T follicular helper cell (primary cell): ENCODE data around the gene BEX2.
"Not testable (repeated sequence)": the region's sequence is repeated elsewhere in the genome, so short reads cannot be mapped to it uniquely, and the experiment has no call there.

Experiments used
- DNase-seq: peaks from one replicate; pipeline ENCODE4 v3.0.0-alpha.2; 2020; ENCODE audit warnings: low read depth
- total RNA-seq, 2 experiments: gene quantifications; one replicate each; lab custom pipeline; 2026; lab: John Stamatoyannopoulos, UW

Gene BEX2
- total RNA-seq, result 16.1 to 19.3 reads per million in 2 experiments

DNA sequence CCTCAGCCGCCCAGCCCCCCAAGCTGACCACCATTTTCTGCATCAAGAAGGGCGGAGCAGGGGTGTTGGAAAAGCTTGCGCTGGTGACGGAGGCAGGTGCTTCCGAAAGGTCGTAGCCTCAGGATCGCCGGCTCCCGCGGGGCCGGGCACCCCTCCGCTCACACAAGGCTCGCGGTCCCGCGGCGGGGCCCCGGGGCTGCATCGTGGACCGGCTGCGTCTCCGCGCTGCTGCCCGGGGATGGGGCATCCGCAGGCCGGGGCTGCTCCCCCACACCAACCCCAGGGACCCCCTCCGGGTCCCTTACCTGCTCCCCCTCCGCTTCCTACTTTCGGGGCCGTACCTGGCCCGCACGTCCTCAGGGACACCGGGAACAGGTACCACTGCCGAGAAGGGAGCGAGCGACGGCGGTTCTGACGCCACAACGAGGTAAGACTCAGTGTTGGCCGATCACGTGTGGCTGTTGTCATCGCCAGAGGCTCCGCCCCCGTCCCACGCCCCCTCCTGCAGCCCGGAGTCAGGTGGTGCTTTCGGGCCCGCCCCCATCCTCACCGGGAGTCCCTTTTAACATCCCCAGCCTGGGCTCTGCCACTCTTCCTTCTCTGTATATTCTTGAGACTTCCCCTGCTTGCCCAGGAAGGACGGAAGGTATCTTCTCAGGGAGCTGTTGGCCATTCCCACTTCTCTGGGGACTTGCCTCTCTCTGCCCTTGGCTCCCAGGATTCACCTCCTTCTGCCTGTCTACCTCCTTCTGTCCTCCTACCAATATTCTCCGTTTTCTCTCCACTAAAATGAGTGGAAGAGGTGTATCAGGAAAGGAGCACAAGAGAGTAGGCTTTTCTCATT is at the start of gene BEX2:
Gene BEX2 (minus strand): TSS at position 436 of the 844 bp plus-strand sequence. CDS start 1,014 bp downstream, outside the sequence.
- DNase-seq, result peak; percentile 80

DNA sequence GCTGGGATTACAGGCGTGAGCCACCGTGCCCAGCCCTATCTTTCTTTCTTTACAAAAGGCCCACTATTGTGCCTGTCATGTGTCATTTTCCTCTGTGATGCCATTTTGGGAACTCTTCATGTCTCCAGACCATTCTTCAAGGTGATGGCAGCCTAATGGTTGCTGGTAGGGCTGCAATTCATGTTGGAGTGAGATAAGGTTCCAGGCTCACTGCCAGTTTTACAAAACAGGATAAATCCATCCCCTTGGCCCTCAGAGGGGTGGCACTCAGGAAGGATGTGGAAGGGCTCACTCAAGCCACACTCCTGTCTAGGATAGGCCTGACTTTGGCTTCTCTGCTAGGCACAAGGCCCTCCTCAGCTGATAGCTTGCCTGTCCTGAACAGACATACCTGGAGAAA is 49.3 kb upstream of the BEX2 start:
- DNase-seq, result no peak

- not testable (repeated sequence) for DNase-seq
Measured at GRCh38 chrX:103359605-103360004, 48.8 kb upstream of the BEX2 start.

- no peak for DNase-seq
Measured at GRCh38 chrX:103357871-103358270, 47.1 kb upstream of the BEX2 start.

- no peak for DNase-seq
Measured at GRCh38 chrX:103356858-103357257, 46.1 kb upstream of the BEX2 start.

- no peak for DNase-seq
Measured at GRCh38 chrX:103356130-103356798, 45.5 kb upstream of the BEX2 start, which contains the start of gene TCEAL9. Gene TCEAL9 (plus strand): TSS chrX:103356506. CDS start chrX:103357685, 1,179 bp downstream.

GRCh38 chrX:103347682-103348397 is 37.0 kb upstream of the BEX2 start:
- no peak for DNase-seq

GRCh38 chrX:103344606-103345005 is 33.8 kb upstream of the BEX2 start:
- DNase-seq, result no peak

- DNase-seq, result peak; percentile 16
Measured at GRCh38 chrX:103343105-103343504, 32.3 kb upstream of the BEX2 start.

GRCh38 chrX:103338663-103339062 is 27.9 kb upstream of the BEX2 start:
- no peak for DNase-seq

GRCh38 chrX:103330681-103331288 is 20.0 kb upstream of the BEX2 start:
- no peak for DNase-seq

DNA sequence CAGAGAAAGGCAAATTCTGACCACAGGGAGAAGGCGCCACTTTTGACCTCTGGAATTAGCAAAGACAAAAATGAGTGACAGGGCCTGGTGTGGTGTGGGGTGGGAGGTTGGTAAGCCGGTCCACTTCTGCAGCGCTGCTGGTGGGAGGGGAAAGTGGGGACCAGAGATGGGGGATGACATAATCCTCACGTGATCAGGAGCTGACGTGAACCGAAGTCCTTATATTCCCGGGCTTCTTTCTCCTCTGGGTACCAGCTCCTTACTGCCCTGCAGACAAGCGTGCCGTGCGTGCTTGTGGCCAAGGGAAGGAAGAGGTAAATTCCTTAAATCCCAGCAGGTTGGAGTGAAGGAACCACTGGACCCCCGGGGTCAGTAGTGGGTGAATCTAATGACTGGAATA is 19.2 kb upstream of the BEX2 start, which contains the start of gene TCEAL7:
Gene TCEAL7 (plus strand): TSS at position 249 of the 400 bp plus-strand sequence. CDS start 1,165 bp downstream, outside the sequence.
- no peak for DNase-seq

DNA sequence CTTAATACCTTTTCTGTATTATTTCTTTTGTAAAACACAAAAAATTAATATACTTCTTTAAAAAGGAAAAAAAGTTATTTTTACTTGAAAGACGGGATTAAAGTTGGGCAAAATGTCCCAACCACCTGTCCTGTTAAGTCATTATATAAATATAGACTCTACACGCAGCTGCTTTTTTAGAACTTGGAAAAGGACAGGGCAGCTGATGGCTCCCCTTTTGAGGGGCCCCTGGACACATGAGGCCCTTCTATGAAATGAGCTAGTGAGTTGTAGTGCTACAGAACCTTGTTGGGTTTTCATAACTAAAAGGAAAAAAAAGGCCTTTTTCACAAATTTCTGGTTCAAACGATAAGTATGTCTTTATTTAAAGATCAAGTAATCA is 600 bp upstream of the BEX2 start:
- no peak for DNase-seq

GRCh38 chrX:103309860-103310554 is 783 bp downstream of the BEX2 start:
- no peak for DNase-seq

- DNase-seq, result not testable (repeated sequence)
Measured at GRCh38 chrX:103305666-103306065, 5.1 kb downstream of the BEX2 start.

DNA sequence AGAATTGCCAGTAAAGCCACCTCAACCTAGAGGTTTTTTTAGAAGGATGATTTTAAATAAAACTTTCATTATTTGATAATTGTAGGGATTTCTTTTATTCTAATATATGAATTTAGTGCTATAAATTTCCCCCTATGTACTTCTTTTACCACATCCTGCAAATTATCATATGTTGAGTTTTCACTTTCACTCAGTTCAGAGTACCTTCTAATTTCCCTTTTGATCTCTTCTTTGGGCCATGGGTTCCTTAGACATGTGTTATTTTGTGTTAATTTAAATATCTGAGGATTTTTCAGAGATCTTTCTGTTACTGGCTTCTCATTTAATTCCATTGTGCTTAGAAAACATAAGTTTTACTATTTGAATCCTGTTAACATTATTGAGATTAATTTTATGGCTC is 6.1 kb downstream of the BEX2 start:
- no peak for DNase-seq

DNA sequence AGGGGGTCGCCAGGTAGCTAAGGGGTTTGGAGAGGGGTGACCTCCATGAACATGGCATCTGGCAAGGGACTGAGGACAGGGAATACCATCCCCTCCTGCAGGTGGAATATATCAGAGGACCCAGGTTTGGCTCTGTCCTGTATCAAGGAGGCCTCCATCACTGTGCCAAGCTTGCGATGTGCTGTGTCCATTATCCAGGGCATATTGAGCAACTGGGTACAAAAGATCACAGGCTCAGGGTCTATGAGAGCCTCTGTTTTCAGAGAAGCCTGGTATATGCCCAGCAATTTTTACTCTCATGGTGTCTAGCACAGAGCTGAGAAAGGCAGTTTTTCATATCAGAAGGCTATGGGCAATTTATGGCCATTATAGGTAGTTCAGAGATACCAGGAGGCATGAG is 17.7 kb downstream of the BEX2 start:
- DNase-seq, result no peak

- DNase-seq, result no peak
Measured at GRCh38 chrX:103279624-103280023, 31.2 kb downstream of the BEX2 start.

- no peak for DNase-seq
Measured at GRCh38 chrX:103276581-103277002, 34.2 kb downstream of the BEX2 start, which contains the start of gene TCEAL5. Gene TCEAL5 (minus strand): TSS chrX:103276750. CDS start chrX:103274563, 2,187 bp downstream.

GRCh38 chrX:103275947-103276567 is 34.7 kb downstream of the BEX2 start:
- DNase-seq, result no peak

DNA sequence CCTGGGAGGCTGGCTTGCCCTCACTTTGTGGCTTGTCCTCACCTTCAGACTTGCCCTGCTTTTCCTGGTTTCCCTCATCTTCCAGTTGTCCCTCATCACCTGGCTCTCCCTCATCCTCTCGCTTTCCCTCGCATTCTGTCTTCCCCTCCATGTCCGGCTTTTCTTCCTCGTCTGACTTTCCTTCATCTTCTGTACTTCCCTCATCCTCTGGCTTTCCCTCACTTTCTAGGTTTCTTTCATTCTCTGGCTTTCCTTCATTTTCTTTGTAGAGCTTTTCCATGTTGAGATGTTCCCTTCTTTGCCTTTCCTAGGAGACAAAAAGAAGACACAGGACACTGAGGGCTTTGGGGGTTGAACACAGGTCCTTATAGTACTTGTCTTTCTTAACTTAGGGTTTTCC is 36.5 kb downstream of the BEX2 start:
- no peak for DNase-seq
